ENCODE results near the gene DCLK3.

The DCLK3 gene, protein sequence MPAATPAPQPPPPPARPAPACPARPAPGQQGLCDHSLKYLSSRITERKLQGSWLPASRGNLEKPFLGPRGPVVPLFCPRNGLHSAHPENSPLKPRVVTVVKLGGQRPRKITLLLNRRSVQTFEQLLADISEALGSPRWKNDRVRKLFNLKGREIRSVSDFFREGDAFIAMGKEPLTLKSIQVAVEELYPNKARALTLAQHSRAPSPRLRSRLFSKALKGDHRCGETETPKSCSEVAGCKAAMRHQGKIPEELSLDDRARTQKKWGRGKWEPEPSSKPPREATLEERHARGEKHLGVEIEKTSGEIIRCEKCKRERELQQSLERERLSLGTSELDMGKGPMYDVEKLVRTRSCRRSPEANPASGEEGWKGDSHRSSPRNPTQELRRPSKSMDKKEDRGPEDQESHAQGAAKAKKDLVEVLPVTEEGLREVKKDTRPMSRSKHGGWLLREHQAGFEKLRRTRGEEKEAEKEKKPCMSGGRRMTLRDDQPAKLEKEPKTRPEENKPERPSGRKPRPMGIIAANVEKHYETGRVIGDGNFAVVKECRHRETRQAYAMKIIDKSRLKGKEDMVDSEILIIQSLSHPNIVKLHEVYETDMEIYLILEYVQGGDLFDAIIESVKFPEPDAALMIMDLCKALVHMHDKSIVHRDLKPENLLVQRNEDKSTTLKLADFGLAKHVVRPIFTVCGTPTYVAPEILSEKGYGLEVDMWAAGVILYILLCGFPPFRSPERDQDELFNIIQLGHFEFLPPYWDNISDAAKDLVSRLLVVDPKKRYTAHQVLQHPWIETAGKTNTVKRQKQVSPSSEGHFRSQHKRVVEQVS

DNA sequence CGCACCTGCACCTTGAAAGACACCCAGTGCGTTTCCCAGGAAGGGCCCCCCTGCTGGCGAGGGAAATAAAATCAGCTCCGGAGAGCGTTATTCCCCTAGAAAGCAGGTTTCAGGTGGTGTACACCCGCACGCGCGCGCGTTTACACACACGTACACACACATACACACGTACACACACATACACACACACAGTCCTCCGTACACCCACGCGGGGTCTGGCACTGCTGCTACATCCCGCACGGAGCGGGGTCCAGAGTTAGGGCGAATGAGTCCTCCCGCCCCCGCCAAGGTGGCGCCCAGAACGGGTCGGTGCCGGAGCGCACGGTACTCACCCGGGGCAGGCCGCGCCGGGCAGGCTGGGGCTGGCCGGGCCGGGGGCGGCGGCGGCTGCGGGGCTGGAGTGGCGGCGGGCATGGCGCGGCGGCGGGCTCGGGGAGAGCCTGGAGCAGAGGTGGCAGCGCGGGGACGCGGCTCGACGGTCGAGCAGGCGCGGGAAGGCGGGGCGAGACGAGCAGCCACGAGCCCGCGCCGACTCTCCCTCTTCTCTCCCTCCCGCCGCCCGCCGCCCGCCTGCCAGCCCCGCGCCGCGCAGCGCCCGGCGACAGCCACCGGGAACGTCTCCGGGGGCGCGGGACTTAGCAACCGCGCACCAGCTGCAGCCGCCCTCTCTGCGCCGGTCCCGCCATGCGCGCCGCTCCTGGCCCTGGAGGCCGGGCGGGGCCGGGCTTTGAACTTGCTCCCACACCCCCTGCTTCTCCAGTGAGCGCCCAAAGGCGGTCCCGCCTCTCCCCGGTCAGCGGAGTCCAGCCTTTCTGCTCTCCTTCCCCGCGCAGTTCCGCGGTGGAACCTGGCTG, at the start of gene DCLK3:
DCLK3 (minus strand) TSS at position 704 of the 854 bp plus-strand sequence; CDS start at position 414, 290 bp downstream.
- no peak for DNase-seq

DNA sequence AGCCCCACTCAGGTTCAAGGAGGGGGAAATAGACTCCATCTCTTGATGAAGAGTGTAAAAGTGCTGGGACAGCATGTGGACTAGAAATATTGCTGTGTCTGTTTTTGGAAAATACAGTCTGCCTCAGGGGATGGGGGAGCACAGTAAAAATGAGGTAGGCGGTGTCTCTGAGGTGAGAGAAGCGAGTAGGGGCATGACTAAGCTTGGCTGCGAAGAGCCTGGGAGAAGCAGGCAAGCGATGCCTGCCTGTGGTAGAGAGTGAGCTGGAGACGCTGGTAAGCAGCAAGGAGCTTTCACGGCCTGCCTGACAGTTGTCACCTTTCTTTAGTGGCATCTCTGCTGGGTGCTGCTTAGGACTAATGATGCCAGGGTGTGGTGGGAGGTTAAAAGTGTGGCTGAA, 49.0 kb upstream of the DCLK3 start:
- DNase-seq = no peak

DNA sequence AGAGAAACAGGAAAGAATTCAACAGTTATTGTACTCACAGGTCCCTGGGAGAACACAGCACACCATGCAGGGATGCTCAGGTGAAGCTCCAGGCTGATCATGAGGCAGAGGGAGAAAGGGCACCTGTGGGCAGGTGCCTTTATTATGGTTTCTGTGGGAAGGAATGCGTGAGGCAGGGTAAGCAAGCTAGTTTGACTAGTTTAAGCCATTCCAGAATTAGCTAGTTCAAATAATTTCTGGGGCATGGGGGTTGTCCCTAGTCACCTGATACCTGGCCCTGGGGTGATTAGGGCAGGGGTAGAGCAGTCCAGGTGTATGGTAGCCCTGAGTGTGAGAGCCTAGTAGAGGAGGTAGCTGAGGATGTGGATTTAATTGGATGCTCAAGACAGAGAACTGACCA, 47.9 kb upstream of the DCLK3 start:
- DNase-seq = no peak

DNA sequence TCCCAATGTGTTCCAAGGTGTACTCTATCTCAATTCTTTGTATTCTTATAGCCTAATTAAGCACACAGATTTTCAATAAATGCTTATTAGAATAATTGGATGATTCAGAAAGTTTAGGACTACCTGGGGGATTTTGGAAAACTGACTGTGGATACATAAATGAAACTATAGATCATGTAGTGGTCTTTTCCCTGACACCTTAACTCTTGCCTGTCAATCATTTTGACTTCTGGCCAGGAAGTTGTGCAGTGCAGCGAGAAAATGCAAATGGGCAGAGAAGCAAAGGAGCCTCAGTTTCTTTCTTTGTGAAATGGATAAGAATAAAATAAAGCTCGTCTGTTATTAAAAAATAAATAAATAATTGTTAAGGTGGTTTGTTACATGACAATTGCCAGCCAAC, 47.4 kb upstream of the DCLK3 start:
- no peak for DNase-seq

DNA sequence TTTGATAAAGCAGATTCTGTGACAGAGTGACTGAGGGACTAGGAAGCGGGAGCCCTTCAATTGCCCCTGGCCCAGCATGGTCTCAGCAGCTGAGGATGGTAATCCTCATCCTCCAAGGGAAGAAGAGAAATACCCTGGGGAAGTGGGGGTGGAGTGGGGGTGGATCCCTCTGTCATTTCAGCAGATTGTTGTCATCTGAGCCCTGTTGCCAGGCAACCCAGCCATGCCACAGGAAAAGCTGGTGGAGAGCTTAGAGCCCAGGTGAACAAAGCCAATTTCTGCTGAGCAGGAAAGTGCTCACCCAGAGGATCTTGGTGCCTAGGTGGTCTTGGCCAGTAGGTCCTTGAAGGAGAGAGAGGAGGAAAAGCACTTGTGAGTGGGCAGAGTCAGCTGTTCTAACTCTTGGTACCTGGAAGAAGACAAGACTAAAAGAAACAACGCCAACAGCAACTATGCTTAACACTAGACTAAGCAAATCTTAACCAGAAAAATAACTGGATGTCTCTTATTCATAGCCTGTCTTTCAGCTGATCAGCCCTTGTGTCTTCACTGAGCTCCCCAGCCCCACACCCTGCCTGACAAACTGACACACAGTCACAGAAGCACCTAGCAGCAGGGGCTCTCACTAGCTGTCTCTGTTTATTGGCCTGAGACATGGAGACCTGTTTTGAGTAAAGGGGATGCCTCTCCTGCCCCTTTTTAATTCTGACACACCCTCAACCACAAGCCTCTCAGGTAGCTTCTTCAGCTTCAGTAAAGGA, 40.1 kb upstream of the DCLK3 start:
- DNase-seq = no peak

DNA sequence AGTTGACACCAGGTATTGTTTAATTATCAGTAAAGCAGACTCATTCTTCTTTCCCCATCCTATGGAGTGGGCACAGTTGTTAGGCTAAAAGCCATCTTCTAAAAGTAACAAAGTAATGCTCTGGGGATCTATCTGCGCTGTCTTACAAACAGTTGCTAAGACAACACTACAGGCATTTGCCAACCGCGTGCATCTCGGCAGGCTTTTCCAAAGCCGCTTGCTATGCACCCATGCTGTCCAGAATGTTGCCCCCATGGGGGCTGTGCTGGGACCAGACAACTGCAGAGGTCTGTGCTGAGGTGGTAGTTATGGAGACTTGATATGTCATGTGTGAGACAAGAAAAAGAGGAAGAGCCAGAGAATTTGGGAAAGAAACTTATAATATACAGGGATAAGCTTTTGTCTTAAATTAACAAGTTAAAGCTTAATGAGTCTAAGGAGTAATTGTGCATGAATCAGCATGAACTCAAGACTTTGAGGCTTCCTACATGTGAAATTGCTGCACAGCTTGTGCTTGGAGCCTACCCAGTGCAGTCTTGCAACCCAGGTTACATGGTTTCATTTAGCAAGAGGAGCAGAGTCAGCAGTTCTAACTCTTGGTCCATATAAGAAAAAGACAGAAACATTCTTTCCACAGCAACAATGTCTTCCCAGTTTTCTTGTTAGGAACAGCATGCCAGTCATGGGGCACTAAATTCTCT, 38.9 kb upstream of the DCLK3 start:
- no peak for DNase-seq

DNA sequence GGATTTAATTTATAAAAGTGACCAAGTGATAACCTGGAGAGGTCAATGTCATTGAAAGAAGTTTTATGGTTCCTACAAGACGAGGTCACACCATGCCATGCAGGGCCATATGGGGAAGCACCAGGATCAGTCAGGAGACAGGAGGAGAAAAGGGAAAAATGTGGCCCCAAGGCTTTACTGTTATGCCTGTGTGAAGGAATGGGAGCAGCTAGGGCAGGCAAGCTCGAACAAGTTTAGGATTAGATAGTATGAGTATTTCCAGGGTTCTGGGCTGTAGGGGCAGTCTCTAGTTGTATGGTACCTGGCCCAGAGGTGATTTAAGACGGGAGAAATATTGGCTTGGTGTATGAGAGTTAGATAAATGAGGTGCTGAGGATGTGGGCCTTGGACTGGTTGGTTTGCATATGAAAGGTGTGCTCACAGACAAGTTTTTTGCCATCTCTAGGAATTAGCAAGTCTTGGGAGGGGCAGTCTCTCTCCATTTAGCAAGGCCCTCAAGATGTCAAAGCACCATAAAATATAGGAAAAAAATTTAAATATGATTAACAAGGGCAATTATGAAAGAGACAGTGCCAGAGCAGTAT, 36.3 kb upstream of the DCLK3 start:
- no peak for DNase-seq

DNA sequence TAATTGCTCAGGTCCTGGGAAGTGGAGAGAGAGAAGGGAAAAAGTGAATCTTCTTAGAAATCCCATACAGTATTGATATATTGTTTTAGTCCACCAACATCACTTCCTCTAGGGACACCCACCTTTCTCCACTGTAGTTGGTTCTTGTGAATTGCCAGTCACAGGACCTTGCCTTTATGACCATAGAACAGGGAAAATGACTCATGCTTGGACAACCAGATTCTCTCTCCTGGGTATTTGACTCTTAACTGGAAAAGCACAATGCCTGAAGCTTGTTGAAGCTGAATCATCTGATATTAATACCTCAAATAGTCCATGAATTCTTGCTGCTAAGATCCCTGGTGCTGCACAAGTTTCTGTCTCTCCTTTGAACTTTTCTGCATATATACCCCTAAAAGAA, 32.5 kb upstream of the DCLK3 start:
- no peak for DNase-seq

DNA sequence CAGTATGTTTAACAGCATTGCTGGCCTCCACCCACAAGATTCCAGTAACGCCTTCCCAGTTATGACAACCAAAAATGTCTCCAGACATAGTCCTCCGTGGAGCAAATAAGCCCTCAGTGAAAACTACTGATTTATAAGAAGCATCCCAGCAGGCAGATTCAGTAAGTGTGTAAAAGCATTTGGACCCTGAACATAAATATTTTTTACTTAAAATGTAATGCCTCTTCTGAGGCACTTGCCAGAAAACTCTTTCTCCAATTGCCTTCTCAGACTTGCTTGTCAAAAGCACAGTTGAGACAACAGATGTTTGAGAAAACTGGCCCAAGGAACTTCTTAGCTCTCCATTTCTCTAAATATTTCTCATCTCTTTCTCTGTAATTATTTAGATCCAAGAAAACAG, 31.8 kb upstream of the DCLK3 start:
- no peak for DNase-seq

DNA sequence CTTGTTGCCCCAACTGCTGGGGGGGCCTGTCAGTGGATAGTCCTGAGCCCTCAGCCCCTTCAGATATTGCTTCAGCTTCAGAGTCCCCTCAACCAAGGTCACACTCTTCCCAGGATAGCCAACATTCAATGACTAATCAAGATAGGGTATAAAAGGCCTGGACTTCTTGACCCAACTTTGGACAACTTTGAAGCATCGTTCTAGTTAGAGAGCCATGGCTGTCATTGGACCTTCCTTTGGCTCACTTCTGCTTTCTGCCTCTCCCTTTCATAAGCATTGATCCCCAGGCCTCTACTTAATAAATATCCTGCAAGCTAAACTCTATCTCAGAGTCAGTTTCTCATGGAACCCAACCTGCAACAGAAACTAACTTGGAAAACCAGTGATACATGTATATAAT, 31.3 kb upstream of the DCLK3 start:
- DNase-seq = no peak

DNA sequence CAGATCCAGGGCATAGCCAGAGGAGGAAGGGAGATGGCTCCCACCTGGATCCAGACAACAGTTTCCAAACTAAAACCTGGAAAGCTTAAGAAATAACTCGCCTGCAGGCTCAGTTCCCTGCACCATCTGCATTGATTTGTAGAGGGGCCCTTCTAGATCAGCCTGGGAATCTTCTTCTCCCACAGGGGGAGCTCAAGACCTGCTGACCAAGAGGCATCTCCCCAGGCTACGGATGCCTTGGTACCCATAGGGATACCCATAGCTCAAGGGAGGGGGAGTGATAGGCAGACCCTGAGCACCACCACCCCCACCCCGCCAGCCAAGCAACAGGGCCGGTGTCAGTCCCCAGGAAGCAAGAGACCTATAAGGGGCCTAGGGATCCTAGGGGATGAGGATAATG, 28.0 kb upstream of the DCLK3 start:
- DNase-seq = no peak

DNA sequence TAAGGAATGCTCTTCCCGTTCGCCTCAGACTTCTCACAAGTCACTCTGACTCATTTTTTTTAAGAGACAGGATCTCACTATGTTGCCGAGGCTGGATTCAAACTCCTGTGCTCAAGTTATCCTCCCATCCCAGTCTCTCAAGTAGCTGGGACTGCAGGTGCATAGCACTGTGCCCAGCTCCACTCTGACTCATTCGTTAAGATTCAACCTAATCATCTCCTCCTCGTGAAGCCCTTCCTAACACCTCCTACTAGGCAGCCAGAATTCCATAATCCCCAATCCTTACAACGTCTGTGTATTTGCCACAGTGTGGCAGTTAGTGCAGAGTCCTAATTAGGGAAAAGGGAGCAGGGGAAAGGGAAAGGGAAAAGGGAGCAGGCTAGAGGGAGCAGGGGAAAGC, 26.4 kb upstream of the DCLK3 start:
- no peak for DNase-seq

DNA sequence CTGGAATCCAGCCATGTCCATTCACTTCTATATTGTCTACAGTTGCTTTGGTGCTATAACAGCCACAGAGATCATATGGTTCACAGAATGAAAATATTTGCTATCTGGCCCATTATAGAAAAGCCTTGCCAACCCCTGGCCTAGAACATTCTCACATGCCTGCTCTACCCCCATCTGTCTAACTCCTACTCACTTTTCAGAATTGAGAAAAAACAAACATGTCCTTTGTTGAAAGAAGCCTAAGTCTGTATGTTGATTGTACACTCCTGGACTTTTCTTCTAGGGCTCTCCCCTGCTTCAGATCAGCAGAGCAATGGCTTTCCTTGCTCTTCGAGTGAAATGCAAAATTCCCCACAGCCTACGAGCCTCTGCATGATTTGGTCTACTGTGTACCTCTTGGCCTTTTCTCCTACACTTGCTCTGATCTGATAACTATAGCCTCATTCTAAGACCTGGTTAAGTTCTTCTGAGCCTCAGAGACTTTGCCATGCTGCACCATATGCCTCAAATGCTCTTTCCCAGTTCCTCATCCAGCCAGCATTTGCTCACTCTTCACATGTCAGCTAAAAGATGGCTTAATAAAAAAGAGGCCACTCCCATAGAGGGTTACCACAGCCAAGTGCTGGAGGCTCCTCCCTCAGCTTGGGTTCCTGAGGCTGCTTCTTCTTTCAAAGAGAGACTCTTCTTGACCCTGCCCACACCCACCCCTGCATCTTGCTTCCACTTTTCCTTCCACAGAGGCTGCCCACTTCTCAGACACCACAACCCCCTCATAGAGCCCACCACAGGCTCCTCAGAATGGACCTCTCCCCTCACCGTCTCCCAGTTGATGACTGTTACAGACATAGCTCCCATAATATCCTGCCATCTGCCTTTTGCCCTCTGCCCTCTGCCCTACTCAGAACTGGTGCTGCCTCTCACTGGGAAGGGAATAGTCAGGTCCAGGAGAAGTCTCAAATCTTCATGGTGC, 22.9 kb upstream of the DCLK3 start:
- DNase-seq = no peak

DNA sequence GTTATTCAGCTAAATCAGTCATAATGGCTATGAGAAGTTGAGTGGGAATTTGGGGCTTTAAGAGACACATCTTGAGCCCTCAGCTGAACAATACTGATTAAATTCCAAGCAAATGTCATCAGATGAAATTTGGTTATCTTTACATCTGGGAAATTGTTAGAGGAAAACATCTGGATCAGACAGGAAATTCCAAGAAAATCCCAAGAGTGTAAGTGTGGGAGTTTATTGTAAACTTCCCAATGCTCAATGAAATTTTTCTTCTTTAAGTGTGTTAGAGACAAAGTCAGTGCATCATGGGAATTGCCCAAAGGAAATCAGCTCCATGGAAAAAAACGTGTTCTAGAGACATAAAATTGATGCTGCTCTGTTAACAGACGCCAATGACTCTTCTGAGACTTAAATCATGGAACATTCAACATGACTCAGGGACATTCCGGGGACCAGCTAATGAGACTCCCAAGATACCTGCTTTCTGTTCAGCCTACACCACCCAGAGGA, 19.8 kb upstream of the DCLK3 start:
- no peak for DNase-seq

DNA sequence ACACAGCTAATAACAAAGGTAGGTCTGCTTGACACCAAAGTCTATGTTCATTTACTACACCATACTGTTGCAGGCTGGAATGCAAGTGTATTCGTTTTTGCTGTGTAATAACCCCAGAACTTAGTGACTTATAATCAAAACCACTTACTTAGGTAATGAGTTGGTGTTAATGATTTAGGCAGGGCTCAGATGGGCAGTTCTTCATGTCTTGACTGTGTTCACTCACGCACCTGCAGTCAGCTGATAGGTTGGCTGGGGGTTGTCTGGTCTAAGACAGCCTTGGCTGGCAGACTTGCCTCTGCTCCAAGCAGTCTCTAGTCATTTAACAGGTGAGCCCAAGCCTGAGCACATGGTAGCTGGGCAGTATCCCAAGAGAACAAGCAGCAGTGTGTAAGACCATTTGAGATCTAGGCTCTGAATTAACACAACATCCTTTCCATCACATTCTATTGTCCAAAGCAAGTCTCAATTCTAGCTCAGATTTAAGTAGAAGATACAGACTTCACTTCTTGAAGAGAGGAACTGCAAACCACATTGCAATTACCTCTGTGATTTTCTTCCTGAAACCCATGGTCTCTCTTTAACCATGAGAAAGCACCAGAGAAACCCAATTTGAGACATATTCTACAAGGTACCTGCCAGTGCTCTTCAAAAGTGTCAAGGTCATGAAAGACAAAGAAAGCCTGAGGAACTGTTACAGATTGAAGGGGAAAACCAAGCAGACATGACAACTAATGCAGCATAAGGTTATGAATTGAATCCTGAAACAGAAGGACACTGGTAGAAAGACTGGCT, 13.3 kb upstream of the DCLK3 start:
- DNase-seq = no peak

DNA sequence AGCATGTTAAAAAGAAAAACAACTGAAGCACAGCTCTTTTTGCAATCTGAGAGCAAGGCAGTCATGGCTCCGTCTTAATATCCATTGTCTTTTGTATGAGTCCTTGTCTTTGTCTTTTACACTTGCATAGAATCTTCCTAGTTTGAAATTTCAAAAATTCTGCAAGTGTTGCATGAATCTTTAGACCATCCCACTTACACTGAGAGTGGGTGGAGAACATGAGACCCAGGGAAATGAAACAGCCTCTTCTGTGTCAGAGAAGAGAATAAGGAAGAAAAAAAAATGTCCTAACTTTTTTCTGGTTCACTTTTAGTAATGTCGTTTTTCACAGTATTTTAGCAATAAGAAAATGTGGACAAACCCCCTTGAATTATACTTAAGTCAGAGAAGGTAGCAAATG, 12.1 kb upstream of the DCLK3 start:
- no peak for DNase-seq

DNA sequence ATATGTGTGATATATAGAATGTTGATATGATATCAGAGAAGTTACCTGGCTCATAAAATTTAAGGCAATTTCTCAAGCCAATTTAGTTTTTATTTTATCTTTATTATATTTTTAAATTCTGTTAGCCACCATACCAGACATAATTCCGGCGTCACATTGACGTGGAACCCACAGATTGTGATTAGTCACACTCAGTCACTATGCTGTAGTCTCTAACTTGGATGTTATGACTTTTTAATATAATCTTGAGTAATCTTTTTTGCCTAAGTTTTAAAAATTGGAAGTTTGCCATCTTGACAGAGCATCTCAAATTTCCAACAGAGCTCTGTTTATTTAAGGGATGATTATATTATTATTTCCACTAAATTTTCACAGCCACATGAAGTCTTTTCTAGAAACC, 9.7 kb upstream of the DCLK3 start:
- no peak for DNase-seq

DNA sequence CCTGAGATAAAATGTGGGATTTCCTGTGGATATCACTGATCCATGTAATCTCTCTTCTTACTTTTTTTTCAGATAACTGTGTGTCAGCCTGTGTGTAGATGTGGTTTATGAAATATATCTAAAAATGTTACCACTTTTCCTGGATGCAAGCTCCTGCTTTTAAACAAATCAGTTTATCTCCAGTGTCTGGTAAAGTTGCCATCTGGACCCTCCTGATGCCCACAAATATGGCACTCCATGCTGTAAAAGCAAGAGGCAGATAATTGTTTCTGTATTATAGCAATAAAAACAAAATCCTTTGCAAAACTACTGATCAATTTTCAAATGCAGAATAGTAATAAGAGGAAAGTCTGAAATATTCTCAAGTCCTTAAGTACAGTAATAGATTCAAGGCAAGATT, 7.6 kb upstream of the DCLK3 start:
- no peak for DNase-seq

DNA sequence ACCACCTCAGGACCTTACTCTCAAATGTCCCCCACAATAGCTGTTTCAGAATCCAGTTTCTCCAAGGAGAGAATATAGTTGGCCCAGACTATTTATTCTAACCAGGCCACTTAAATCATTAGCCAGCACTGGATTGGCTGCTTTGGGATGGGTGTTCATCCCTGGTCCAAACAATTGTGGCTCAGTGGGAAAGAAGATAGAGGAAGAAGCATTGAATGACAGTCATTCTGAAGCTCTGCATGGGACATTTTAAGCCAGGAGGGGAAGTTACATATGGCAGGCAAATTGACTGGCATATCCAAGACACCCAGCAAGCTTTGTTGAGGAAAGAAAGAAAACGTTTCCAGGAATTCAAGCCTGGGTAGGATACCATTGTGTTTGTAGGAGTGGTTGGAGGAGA, 5.6 kb upstream of the DCLK3 start:
- no peak for DNase-seq

Measured in NCI-H1105 (cell line).